ENCODE data around the gene GOLGA7B.

DNA sequence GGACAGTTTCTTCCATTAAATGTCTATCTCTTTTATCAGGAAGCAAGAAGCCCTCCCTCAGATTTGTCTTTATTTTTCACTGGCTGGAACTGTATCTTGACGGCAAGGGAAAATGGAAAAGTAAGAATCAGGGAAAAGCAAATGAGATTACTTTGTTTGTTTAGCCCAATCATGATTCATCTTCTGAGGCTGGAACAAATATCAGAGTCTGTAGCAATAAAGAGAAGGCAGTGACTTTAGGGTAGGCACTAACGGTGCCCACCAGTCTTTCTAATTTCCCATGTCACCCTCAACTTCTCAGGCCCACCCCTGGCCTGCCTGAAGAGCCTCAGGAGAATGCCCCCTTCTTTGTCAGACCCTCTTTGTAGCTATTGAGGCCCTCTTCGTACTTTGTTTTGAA lies 36.3 kb upstream of the GOLGA7B start:
- TF ChIP-seq POLR2A (IDR thresholded peaks at IDR 0.05; ENCODE audit: low read depth, low read length) (no peak), EZH2 (IDR thresholded peaks at IDR 0.05; ENCODE audit: borderline replicate concordance, low read depth, low read length, severe bottlenecking) (no peak)
- TF ChIP-seq, protein P1, sequence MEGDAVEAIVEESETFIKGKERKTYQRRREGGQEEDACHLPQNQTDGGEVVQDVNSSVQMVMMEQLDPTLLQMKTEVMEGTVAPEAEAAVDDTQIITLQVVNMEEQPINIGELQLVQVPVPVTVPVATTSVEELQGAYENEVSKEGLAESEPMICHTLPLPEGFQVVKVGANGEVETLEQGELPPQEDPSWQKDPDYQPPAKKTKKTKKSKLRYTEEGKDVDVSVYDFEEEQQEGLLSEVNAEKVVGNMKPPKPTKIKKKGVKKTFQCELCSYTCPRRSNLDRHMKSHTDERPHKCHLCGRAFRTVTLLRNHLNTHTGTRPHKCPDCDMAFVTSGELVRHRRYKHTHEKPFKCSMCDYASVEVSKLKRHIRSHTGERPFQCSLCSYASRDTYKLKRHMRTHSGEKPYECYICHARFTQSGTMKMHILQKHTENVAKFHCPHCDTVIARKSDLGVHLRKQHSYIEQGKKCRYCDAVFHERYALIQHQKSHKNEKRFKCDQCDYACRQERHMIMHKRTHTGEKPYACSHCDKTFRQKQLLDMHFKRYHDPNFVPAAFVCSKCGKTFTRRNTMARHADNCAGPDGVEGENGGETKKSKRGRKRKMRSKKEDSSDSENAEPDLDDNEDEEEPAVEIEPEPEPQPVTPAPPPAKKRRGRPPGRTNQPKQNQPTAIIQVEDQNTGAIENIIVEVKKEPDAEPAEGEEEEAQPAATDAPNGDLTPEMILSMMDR (IDR thresholded peaks at IDR 0.05; ENCODE audit: extremely low read depth in 1 of 2, insufficient read depth in 1 of 2, low read depth in 1 of 2, low read length in 2 of 2): no peak
- TF ChIP-seq, protein P2, sequence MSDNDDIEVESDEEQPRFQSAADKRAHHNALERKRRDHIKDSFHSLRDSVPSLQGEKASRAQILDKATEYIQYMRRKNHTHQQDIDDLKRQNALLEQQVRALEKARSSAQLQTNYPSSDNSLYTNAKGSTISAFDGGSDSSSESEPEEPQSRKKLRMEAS (IDR thresholded peaks at IDR 0.05; ENCODE audit: insufficient read depth, insufficient read length): no peak
